OCI-LY3 (cell line): ENCODE results near the gene PAWR.

Source experiments
- CTCF ChIP-seq: fragments of 200-600, 300-600 bp; sonication (generic); IDR thresholded peaks from 2 replicates; pipeline ENCODE4 v1.5.1; 2014; ENCODE audit warnings: antibody characterized with exemption, low read length, low read depth
- EZH2phosphoT487 ChIP-seq: fragments of 200-600 bp; shearing (Covaris generic); IDR thresholded peaks from 2 replicates; pipeline ENCODE4 v1.6.1; 2018; ENCODE audit warnings: antibody characterized with exemption, mixed run types, low read depth

GRCh38 chr12:79547044-79547734 lies 143.6 kb downstream of the PAWR start:
- no peak for TF ChIP-seq CTCF
- TF ChIP-seq EZH2phosphoT487, result no peak
